Epithelial cell of proximal tubule (primary cell): ENCODE data around the gene HDAC5. TPM values are rescaled to one million over a fixed set of nuclear protein-coding genes. Genes with fewer than 3 reads are reported as not detected.
"Not testable (repeated sequence)": the region's sequence is repeated elsewhere in the genome, so short reads cannot be mapped to it uniquely, and the experiment has no call there.

Experiments
- DNase-seq: peaks from one replicate; pipeline ENCODE4 v3.0.0-alpha.2; 2011; ENCODE audit warnings: low read depth
- H3K4me3 ChIP-seq: 2 replicates; pipeline ENCODE4 v1.5.1; 2011; ENCODE audit warnings: low read depth, mild to moderate bottlenecking, low read length
- CTCF ChIP-seq: conservative IDR thresholded peaks from 2 replicates; pipeline ENCODE4 v1.5.1; 2012; ENCODE audit warnings: low read depth, mild to moderate bottlenecking, low read length
- total RNA-seq: library from RNA; depleted of rRNA; stranded (reverse); fragments of >200 nt; gene quantifications from 2 replicates; pipeline ENCODE4 v1.2.3, GENCODE V29; 2015

Gene HDAC5
- total RNA-seq, 1 donor from 2014 or later = 13.5 TPM

GRCh38 chr17:44108440-44109311 is 14.8 kb downstream of the HDAC5 start:
- DNase-seq = no peak
- no peak overlapping the region for H3K4me3 ChIP-seq
- TF ChIP-seq CTCF = no peak

GRCh38 chr17:44106801-44107200 is 16.6 kb downstream of the HDAC5 start:
- no peak for TF ChIP-seq CTCF
- H3K4me3 ChIP-seq = no peak overlapping the region
- DNase-seq = no peak

GRCh38 chr17:44105941-44106340 is 17.5 kb downstream of the HDAC5 start:
- no peak overlapping the region for H3K4me3 ChIP-seq
- no peak for DNase-seq
- no peak for TF ChIP-seq CTCF

GRCh38 chr17:44105483-44105882 is 18.0 kb downstream of the HDAC5 start:
- no peak for TF ChIP-seq CTCF
- no peak overlapping the region for H3K4me3 ChIP-seq
- no peak for DNase-seq

GRCh38 chr17:44102849-44103622 is 20.4 kb downstream of the HDAC5 start:
- no peak for DNase-seq
- TF ChIP-seq CTCF = no peak

GRCh38 chr17:44101858-44102257 is 21.6 kb downstream of the HDAC5 start:
- not testable (repeated sequence) for DNase-seq, H3K4me3 ChIP-seq

More at GRCh38 chr17:44102849-44103622, 20.4 kb downstream of the HDAC5 start:
- H3K4me3 ChIP-seq = no peak overlapping the region

- H3K4me3 ChIP-seq = no peak overlapping the region
- TF ChIP-seq CTCF = no peak
- no peak for DNase-seq
Measured at GRCh38 chr17:44097110-44097958, 26.1 kb downstream of the HDAC5 start.
